Transverse colon (tissue), 4 donors: ENCODE measurements around the gene ABAT.

Experiments used
- EP300 ChIP-seq: sonication (generic); formaldehyde crosslinking; IDR thresholded peaks from one replicate; pipeline ENCODE4 v1.6.1; 2017; ENCODE audit warnings: antibody characterized with exemption, low read depth
- POLR2AphosphoS5 ChIP-seq, 3 donors: sonication (generic); formaldehyde crosslinking; IDR thresholded peaks; one replicate each; pipeline ENCODE4 v1.6.1; 2016; ENCODE audit warnings: antibody characterized with exemption in 3 of 3
- TF ChIP-seq, protein P1 (sequence below), 5 experiments: fragments of 200-600 bp in 3 of 5; fragments of 450-650 bp in 2 of 5; sonication (generic) in 3 of 5; IDR thresholded peaks; 1 replicate in 2 of 5; 2 replicates in 3 of 5; pipeline ENCODE4 v1.5.1; 2016 to 2017; ENCODE audit warnings: antibody characterized with exemption in 5 of 5, inconsistent platforms in 3 of 5, mild to moderate bottlenecking in 2 of 5, moderate library complexity in 1 of 5

DNA sequence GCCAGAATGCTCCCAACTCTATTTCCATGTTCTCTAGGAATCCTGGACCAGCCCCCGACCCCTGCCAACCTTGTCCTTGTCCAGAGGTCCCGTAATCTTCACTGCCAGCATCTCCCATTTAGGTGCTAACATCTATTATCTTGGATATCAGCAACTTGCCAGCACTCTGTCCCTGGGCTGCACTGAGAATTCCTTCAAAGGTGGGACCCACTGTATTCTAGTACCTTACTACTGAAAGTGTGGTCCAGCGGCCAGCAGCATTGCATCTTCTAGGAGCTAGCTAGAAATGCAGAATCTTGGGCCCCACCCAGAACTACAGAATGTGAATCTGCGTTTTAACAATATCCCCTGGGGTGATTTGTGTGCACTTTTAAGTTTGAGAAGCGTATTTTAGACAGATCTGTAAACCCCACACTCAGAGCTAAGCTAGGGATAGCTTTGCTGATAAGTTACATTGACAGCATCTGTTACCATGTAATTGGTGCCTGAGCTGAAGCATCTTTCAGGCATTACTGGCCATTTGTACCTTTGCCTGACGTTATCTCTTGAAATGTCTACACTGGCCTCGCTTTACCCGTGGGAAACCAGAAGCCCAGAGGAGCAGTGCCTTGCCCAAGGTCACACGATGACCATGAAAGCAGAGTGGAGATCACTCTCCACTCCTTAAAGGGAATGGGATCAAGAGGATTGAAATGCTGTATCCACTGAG, 8.3 kb downstream of the ABAT start:
- TF ChIP-seq POLR2AphosphoS5 (IDR thresholded peaks at IDR 0.05) (no peak), EP300 (no peak)
- TF ChIP-seq, protein P1, sequence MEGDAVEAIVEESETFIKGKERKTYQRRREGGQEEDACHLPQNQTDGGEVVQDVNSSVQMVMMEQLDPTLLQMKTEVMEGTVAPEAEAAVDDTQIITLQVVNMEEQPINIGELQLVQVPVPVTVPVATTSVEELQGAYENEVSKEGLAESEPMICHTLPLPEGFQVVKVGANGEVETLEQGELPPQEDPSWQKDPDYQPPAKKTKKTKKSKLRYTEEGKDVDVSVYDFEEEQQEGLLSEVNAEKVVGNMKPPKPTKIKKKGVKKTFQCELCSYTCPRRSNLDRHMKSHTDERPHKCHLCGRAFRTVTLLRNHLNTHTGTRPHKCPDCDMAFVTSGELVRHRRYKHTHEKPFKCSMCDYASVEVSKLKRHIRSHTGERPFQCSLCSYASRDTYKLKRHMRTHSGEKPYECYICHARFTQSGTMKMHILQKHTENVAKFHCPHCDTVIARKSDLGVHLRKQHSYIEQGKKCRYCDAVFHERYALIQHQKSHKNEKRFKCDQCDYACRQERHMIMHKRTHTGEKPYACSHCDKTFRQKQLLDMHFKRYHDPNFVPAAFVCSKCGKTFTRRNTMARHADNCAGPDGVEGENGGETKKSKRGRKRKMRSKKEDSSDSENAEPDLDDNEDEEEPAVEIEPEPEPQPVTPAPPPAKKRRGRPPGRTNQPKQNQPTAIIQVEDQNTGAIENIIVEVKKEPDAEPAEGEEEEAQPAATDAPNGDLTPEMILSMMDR (IDR thresholded peaks at IDR 0.05): no peak
